CD14-positive monocyte (primary cell): ENCODE results near the gene NFATC2. TPM values are rescaled to one million over a fixed set of nuclear protein-coding genes. Genes with fewer than 3 reads are reported as not detected.

ENCODE experiments used
- DNase-seq, 3 donors: peaks; one replicate each; pipeline ENCODE4 v3.0.0-alpha.2; 2011 to 2022
- H2AFZ ChIP-seq: 2 replicates; pipeline ENCODE4 v1.6.0; 2012; ENCODE audit warnings: mild to moderate bottlenecking, low read depth, low read length, inconsistent platforms; ENCODE audit not compliant: insufficient read depth, poor library complexity, severe bottlenecking
- H3K27ac ChIP-seq, 2 donors: 1 replicate in 1 of 2; 2 replicates in 1 of 2; pipeline ENCODE4 v1.5.1; 2012 to 2013; ENCODE audit warnings: low read length in 2 of 2, control low read depth in 1 of 2, inconsistent platforms in 1 of 2, low read depth in 1 of 2, mild to moderate bottlenecking in 1 of 2
- H3K27me3 ChIP-seq, 2 donors: one replicate each; pipeline versions ENCODE4 v1.6.0 to v1.6.1; 2011 to 2013; ENCODE audit warnings: low read length in 2 of 2; ENCODE audit not compliant: control insufficient read depth in 2 of 2, insufficient read depth in 2 of 2
- H3K36me3 ChIP-seq, 2 donors: replicated peaks in 1 of 2; 1 replicate in 1 of 2; 2 replicates in 1 of 2; pipeline versions ENCODE4 v1.5.1 to v1.6.1; 2012 to 2013; ENCODE audit warnings: low read length in 2 of 2, control low read depth in 1 of 2, inconsistent platforms in 1 of 2, mild to moderate bottlenecking in 1 of 2; ENCODE audit not compliant: insufficient read depth in 2 of 2, control insufficient read depth in 1 of 2
- H3K4me1 ChIP-seq, 2 donors: 1 replicate in 1 of 2; 2 replicates in 1 of 2; pipeline versions ENCODE4 v1.5.1 to v1.6.1; 2012 to 2013; ENCODE audit warnings: low read length in 2 of 2, control low read depth in 1 of 2, inconsistent platforms in 1 of 2, mild to moderate bottlenecking in 1 of 2, moderate library complexity in 1 of 2; ENCODE audit not compliant: insufficient read depth in 2 of 2, control insufficient read depth in 1 of 2
- H3K4me2 ChIP-seq: replicated peaks from 2 replicates; pipeline ENCODE3; 2012; ENCODE audit warnings: low read length, moderate library complexity, mild to moderate bottlenecking; ENCODE audit not compliant: poor library complexity, severe bottlenecking; ENCODE audit errors: extremely low read depth
- H3K4me3 ChIP-seq, 3 experiments: fragments of 200-600 bp in 1 of 3; sonication (generic) in 1 of 3; replicated peaks in 1 of 3; 1 replicate in 2 of 3; 2 replicates in 1 of 3; pipeline ENCODE4 v1.5.1; 2011 to 2013; ENCODE audit warnings: low read length in 3 of 3, mild to moderate bottlenecking in 3 of 3, control low read depth in 2 of 3, low read depth in 2 of 3, inconsistent platforms in 1 of 3, moderate library complexity in 1 of 3
- H3K79me2 ChIP-seq: 2 replicates; pipeline ENCODE4 v1.6.0; 2012; ENCODE audit warnings: mild to moderate bottlenecking, control low read depth, inconsistent platforms, low read length, moderate library complexity; ENCODE audit not compliant: insufficient read depth
- H3K9ac ChIP-seq: 2 replicates; pipeline ENCODE4 v1.6.0; 2017; ENCODE audit warnings: low read length, mild to moderate bottlenecking; ENCODE audit not compliant: insufficient read depth, poor library complexity, severe bottlenecking
- H3K9me3 ChIP-seq, 2 donors: replicated peaks in 1 of 2; 1 replicate in 1 of 2; 2 replicates in 1 of 2; pipeline versions ENCODE4 v1.5.1 to v1.6.1; 2012 to 2013; ENCODE audit warnings: low read length in 2 of 2, control low read depth in 1 of 2; ENCODE audit not compliant: control insufficient read depth in 1 of 2, insufficient read depth in 1 of 2
- H4K20me1 ChIP-seq: 2 replicates; pipeline ENCODE4 v1.6.0; 2012; ENCODE audit warnings: mild to moderate bottlenecking, low read length, control low read depth, moderate library complexity; ENCODE audit not compliant: insufficient read depth
- H3K27ac Mint-ChIP-seq, 7 donors: one replicate each; pipeline ENCODE4 v1.8.0; 2020; ENCODE audit warnings: mild to moderate bottlenecking in 7 of 7, mixed read lengths in 7 of 7, moderate library complexity in 6 of 7, inconsistent platforms in 2 of 7
- H3K27me3 Mint-ChIP-seq, 3 donors: one replicate each; pipeline ENCODE4 v1.8.0; 2021 to 2022; ENCODE audit warnings: low read depth in 3 of 3, mild to moderate bottlenecking in 3 of 3, mixed read lengths in 3 of 3, moderate library complexity in 3 of 3, inconsistent platforms in 1 of 3
- H3K36me3 Mint-ChIP-seq, 2 donors: one replicate each; pipeline ENCODE4 v1.8.0; 2020; ENCODE audit warnings: mixed read lengths in 2 of 2, inconsistent platforms in 1 of 2, mild to moderate bottlenecking in 1 of 2
- H3K4me1 Mint-ChIP-seq: one replicate; pipeline ENCODE4 v1.8.0; 2020; ENCODE audit warnings: mild to moderate bottlenecking, mixed read lengths
- H3K4me3 Mint-ChIP-seq, 2 donors: one replicate each; pipeline ENCODE4 v1.8.0; 2020; ENCODE audit warnings: mild to moderate bottlenecking in 2 of 2, mixed read lengths in 2 of 2, moderate library complexity in 1 of 2
- H3K9me3 Mint-ChIP-seq, 7 donors: one replicate each; pipeline ENCODE4 v1.8.0; 2020 to 2022; ENCODE audit warnings: mixed read lengths in 7 of 7, mild to moderate bottlenecking in 6 of 7, moderate library complexity in 6 of 7, inconsistent platforms in 2 of 7
- CTCF ChIP-seq: fragments of 200-600 bp; IDR thresholded peaks from one replicate; pipeline ENCODE4 v1.8.0; 2022; ENCODE audit warnings: antibody characterized with exemption, mild to moderate bottlenecking
- whole genome bisulfite sequencing: methylation state at CpG from one replicate; pipeline ENCODE4 v1.1.5; 2013; ENCODE audit warnings: missing lambda C conversion rate; ENCODE audit not compliant: insufficient coverage; 5-methylcytosine and 5-hydroxymethylcytosine counted together
- intact Hi-C, 2 donors: fragments of 100-400 bp; cut with micrococcal nuclease; formaldehyde crosslinking; loops; one replicate each; pipeline versions ENCODE4 v1.15.0 to v1.15.1; 2023
- polyA plus RNA-seq, 3 donors: library from polyadenylated mRNA; depleted of rRNA in 1 of 3; unstranded in 2 of 3; stranded (reverse) in 1 of 3; fragments of 300-500 nt in 2 of 3; fragments of >200 nt in 1 of 3; fragmentation: Illumina TruSeq in 2 of 3; gene quantifications; 1 replicate in 2 of 3; 2 replicates in 1 of 3; pipeline ENCODE4 v1.2.3, GENCODE V29; 2012 to 2021

NFATC2 gene
- polyA plus RNA-seq, 3 donors: 0.03 to 0.18 (median 0.11) TPM

GRCh38 chr20:51487076-51487475 lies 55.4 kb downstream of the NFATC2 start:
- intact Hi-C loops: no loop called here
- Histone ChIP-seq H3K9me3 (no peaks in the 10 kb centered on the region), H3K4me1 (peaks cover 6 to 8% of the 10 kb centered on the region in 2 donors), H3K27ac (no peak overlapping the region), H3K27me3 (peaks cover 0 to 5% of the 10 kb centered on the region in 2 donors), H3K79me2 (no peaks in the 10 kb centered on the region), H2AFZ (no peak overlapping the region), H4K20me1 (no peaks in the 10 kb centered on the region), H3K4me3 (no peak overlapping the region), H3K9ac (no peak overlapping the region), H3K36me3 (no peaks in the 10 kb centered on the region), H3K4me2 (no peak overlapping the region)
- H3K9me3 Mint-ChIP-seq: peaks cover 0 to 5% (median 0%) of the 10 kb centered on the region in 7 donors
- 94% methylated on average over 6 of the region's 7 CpGs for WGBS
- no peak for TF ChIP-seq CTCF
- H3K4me3 Mint-ChIP-seq: no peak overlapping the region
- peaks cover 4 to 12% (median 9%) of the 10 kb centered on the region in 3 donors for H3K27me3 Mint-ChIP-seq
- no peak for DNase-seq
- H3K36me3 Mint-ChIP-seq: peaks cover 0 to under 1% of the 10 kb centered on the region in 2 donors
- no peak overlapping the region for H3K27ac Mint-ChIP-seq
- peaks cover 10% of the 10 kb centered on the region for H3K4me1 Mint-ChIP-seq

GRCh38 chr20:51486197-51487005 lies 56.1 kb downstream of the NFATC2 start:
- intact Hi-C loops: no loop called here
- no peak for TF ChIP-seq CTCF
- no peaks in the 10 kb centered on the region for H3K27me3 ChIP-seq
- no peaks in the 10 kb centered on the region for H4K20me1 ChIP-seq
- 95% methylated on average over 6 of the region's 12 CpGs for WGBS
- H2AFZ ChIP-seq: no peak overlapping the region
- Mint-ChIP-seq H3K36me3 (no peaks in the 10 kb centered on the region), H3K27ac (no peak overlapping the region), H3K27me3 (peaks cover 0 to 7% (median 5%) of the 10 kb centered on the region in 3 donors), H3K9me3 (peaks cover 0 to 5% (median 0%) of the 10 kb centered on the region in 7 donors), H3K4me1 (peaks cover 7% of the 10 kb centered on the region), H3K4me3 (no peak overlapping the region)
- DNase-seq: no peak
- H3K4me1 ChIP-seq: peaks cover 0 to 1% of the 10 kb centered on the region in 2 donors
- H3K79me2 ChIP-seq: no peaks in the 10 kb centered on the region
- no peak overlapping the region for H3K27ac ChIP-seq
- H3K36me3 ChIP-seq: no peaks in the 10 kb centered on the region
- H3K4me3 ChIP-seq: no peak overlapping the region
- H3K9ac ChIP-seq: no peak overlapping the region
- no peaks in the 10 kb centered on the region for H3K9me3 ChIP-seq
- no peak overlapping the region for H3K4me2 ChIP-seq
